HepG2 (cell line): Measurements from ENCODE around the gene PGM3. TPM values are rescaled to one million over a fixed set of nuclear protein-coding genes. Genes with fewer than 3 reads are reported as not detected.

Source experiments
- ARID2 ChIP-seq: sonication (generic); formaldehyde crosslinking; IDR thresholded peaks from 2 replicates; pipeline ENCODE4 v1.8.1; 2022; ENCODE audit warnings: mild to moderate bottlenecking, missing genetic modification reagents, borderline replicate concordance
- BCL3 ChIP-seq: sonication (generic); formaldehyde crosslinking; IDR thresholded peaks from 2 replicates; pipeline ENCODE4 v1.5.1; 2020; ENCODE audit warnings: mild to moderate bottlenecking, missing genetic modification reagents, moderate library complexity
- DDIT3 ChIP-seq: sonication (generic); formaldehyde crosslinking; IDR thresholded peaks from 2 replicates; pipeline ENCODE4 v1.4.0; 2020; ENCODE audit warnings: mild to moderate bottlenecking, missing genetic modification reagents
- MAFG ChIP-seq: sonication (generic); formaldehyde crosslinking; IDR thresholded peaks from 2 replicates; pipeline ENCODE4 v1.5.1; 2020; ENCODE audit warnings: mild to moderate bottlenecking, missing genetic modification reagents
- RFX1 ChIP-seq: fragments of 450-650 bp; IDR thresholded peaks from 2 replicates; pipeline ENCODE4 v1.6.1; 2017
- TCF7L2 ChIP-seq: IDR thresholded peaks from 2 replicates; pipeline ENCODE4 v1.6.1; 2011; ENCODE audit warnings: mild to moderate bottlenecking, low read depth, low read length, moderate library complexity
- TFAP4 ChIP-seq: sonication (generic); IDR thresholded peaks from 2 replicates; pipeline ENCODE4 v1.6.1; 2016; ENCODE audit warnings: low read depth, borderline replicate concordance
- ZBTB37 ChIP-seq: sonication (generic); formaldehyde crosslinking; IDR thresholded peaks from 2 replicates; pipeline ENCODE4 v1.4.0; 2020; ENCODE audit warnings: mild to moderate bottlenecking, missing genetic modification reagents
- ZBTB4 ChIP-seq: sonication (generic); formaldehyde crosslinking; IDR thresholded peaks from 2 replicates; pipeline ENCODE4 v1.4.0; 2020; ENCODE audit warnings: missing genetic modification reagents, mild to moderate bottlenecking, borderline replicate concordance
- ZBTB7A ChIP-seq: sonication (generic); formaldehyde crosslinking; IDR thresholded peaks from 2 replicates; pipeline ENCODE4 v1.8.0; 2022; ENCODE audit warnings: mild to moderate bottlenecking, missing genetic modification reagents
- ZNF296 ChIP-seq: sonication (generic); formaldehyde crosslinking; conservative IDR thresholded peaks from 2 replicates; pipeline ENCODE4 v1.5.0; 2020; ENCODE audit warnings: mild to moderate bottlenecking, missing genetic modification reagents
- ZNF44 ChIP-seq: sonication (generic); formaldehyde crosslinking; IDR thresholded peaks from 2 replicates; pipeline ENCODE4 v1.5.1; 2020; ENCODE audit warnings: mild to moderate bottlenecking, missing genetic modification reagents
- ZNF530 ChIP-seq: sonication (generic); formaldehyde crosslinking; IDR thresholded peaks from 2 replicates; pipeline ENCODE4 v1.5.0; 2020; ENCODE audit warnings: low read depth, mild to moderate bottlenecking, missing genetic modification reagents
- ZNF550 ChIP-seq: sonication (generic); formaldehyde crosslinking; IDR thresholded peaks from 2 replicates; pipeline ENCODE4 v1.4.0; 2020; ENCODE audit warnings: mild to moderate bottlenecking, missing genetic modification reagents, borderline replicate concordance
- ZNF562 ChIP-seq: sonication (generic); formaldehyde crosslinking; IDR thresholded peaks from 2 replicates; pipeline ENCODE4 v1.8.0; 2022; ENCODE audit warnings: missing genetic modification reagents, borderline replicate concordance
- ZNF576 ChIP-seq: sonication (generic); formaldehyde crosslinking; IDR thresholded peaks from 2 replicates; pipeline ENCODE4 v1.4.0; 2020; ENCODE audit warnings: mild to moderate bottlenecking, missing genetic modification reagents
- ZNF766 ChIP-seq: sonication (generic); formaldehyde crosslinking; IDR thresholded peaks from 2 replicates; pipeline ENCODE4 v1.5.0; 2020; ENCODE audit warnings: missing genetic modification reagents, borderline replicate concordance
- ZUFSP ChIP-seq: sonication (generic); formaldehyde crosslinking; IDR thresholded peaks from 2 replicates; pipeline ENCODE4 v1.9.0; 2021; ENCODE audit warnings: missing genetic modification reagents, mild to moderate bottlenecking, borderline replicate concordance
- polyA plus RNA-seq, 8 experiments: library from polyadenylated mRNA; depleted of rRNA in 3 of 8; stranded (reverse) in 7 of 8; unstranded in 1 of 8; fragments of >200 nt; fragmentation: Illumina TruSeq in 4 of 8; extraction: Trizol in 4 of 8; gene quantifications; 2 replicates each; pipeline versions ENCODE4 v1.2.1 to v1.2.3, GENCODE V29; 2011 to 2016; ENCODE audit warnings: low read depth in 4 of 8, missing spikeins in 1 of 8, mixed read lengths in 1 of 8; ENCODE audit not compliant: insufficient read depth in 1 of 8
- total RNA-seq, 5 experiments: library from RNA; depleted of rRNA; stranded (reverse); fragments of >200 nt; fragmentation: Illumina TruSeq; extraction: Trizol; gene quantifications; 2 replicates each; pipeline ENCODE4 v1.2.3, GENCODE V29; 2016; ENCODE audit warnings: low read depth in 1 of 5

Gene PGM3
- total and polyA plus RNA-seq, 2 of the 13 experiments (the other 11 are each of a cell fraction or from before 2014, with no cell fraction given), result 72.5 to 163 TPM

GRCh38 chr6:83192871-83193746 is at the start of gene PGM3, which contains the start of gene RWDD2A (continued):
- TF ChIP-seq ZNF44 (CRISPR knock-in tag) (peak; percentile 63; the same call in 1 of the 2 replicates), ZNF296 (CRISPR knock-in tag) (no peak), RFX1 (no peak), MAFG (no peak), ZNF766 (CRISPR knock-in tag) (peak; percentile 62; the same call in 1 of the 2 replicates), BCL3 (CRISPR knock-in tag) (peak; percentile 53; the same call in 1 of the 2 replicates), DDIT3 (CRISPR knock-in tag) (no peak), ZNF530 (no peak), ZBTB7A (peak; percentile 60), TFAP4 (peak; percentile 57; the same call in 1 of the 2 replicates), ZNF576 (CRISPR knock-in tag) (no peak; the same call in 1 of the 2 replicates), ZBTB4 (CRISPR knock-in tag) (0 out of 2 replicates have a peak, but pooled peaks have one; percentile 73), ZNF562 (CRISPR knock-in tag) (no peak), TCF7L2 (no peak), ZBTB37 (CRISPR knock-in tag) (no peak), ARID2 (CRISPR knock-in tag) (no peak), ZUFSP (CRISPR knock-in tag) (no peak), ZNF550 (no peak)
